Regular cardiac myocyte (primary cell): ENCODE results near the gene ELAPOR2. TPM values are rescaled to one million over a fixed set of nuclear protein-coding genes. Genes with fewer than 3 reads are reported as not detected.

ENCODE experiments used
- total RNA-seq: library from RNA; depleted of rRNA; stranded (reverse); fragments of >200 nt; gene quantifications from 2 replicates; pipeline ENCODE4 v1.2.3, GENCODE V29; 2014

The ELAPOR2 gene, protein sequence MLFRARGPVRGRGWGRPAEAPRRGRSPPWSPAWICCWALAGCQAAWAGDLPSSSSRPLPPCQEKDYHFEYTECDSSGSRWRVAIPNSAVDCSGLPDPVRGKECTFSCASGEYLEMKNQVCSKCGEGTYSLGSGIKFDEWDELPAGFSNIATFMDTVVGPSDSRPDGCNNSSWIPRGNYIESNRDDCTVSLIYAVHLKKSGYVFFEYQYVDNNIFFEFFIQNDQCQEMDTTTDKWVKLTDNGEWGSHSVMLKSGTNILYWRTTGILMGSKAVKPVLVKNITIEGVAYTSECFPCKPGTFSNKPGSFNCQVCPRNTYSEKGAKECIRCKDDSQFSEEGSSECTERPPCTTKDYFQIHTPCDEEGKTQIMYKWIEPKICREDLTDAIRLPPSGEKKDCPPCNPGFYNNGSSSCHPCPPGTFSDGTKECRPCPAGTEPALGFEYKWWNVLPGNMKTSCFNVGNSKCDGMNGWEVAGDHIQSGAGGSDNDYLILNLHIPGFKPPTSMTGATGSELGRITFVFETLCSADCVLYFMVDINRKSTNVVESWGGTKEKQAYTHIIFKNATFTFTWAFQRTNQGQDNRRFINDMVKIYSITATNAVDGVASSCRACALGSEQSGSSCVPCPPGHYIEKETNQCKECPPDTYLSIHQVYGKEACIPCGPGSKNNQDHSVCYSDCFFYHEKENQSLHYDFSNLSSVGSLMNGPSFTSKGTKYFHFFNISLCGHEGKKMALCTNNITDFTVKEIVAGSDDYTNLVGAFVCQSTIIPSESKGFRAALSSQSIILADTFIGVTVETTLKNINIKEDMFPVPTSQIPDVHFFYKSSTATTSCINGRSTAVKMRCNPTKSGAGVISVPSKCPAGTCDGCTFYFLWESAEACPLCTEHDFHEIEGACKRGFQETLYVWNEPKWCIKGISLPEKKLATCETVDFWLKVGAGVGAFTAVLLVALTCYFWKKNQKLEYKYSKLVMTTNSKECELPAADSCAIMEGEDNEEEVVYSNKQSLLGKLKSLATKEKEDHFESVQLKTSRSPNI
- 7.1 and 28.2 TPM in 2 replicates for total RNA-seq

DNA sequence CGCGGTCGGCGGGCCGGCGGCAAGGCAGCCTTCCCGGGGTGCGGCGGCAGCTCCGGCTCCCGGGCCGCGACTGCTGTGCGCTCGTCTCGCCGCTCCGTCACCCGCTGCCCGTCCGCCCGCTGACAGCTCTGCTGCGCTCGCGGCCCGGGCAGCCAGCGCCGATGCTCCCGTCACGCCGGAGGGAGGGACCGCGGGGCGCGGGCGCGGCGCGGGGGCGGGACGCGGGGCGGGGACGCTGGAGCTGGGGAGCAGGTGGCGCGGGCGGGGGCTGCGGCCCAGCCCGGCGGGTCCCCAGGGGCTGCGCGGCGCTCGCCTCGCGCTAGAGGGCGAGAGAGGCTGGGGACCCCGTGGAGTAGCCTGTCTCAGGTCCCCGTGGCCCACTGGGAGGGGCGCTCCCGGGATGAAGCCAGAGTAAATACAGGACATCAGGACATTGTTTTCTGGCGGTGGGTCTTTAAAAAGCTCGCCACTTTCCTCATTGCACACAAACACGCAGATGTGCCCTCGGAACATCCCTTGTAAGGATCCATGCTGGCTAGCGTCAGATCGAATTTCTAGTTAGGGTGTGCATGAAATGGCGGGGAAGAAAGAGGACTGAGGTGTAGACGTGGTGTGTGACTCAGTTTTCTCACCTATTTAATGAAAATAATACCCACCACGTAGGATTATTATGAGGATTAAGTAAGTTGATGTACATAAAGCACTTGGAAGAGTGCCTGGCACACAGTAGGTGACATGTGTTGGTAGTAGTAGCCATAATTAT, at the start of gene ELAPOR2:
ELAPOR2 (minus strand) TSS at position 130 of the 763 bp plus-strand sequence. CDS start 141 bp downstream, outside the sequence.

Other genes starting within 250 kb of the ELAPOR2 start
- 51.0 and 61.7 TPM in 2 replicates for gene DMTF1, start 92.8 kb upstream of the ELAPOR2 start, total RNA-seq
- 37.2 and 43.1 TPM in 2 replicates for gene TMEM243, start 160.1 kb upstream of the ELAPOR2 start, total RNA-seq